HepG2 (cell line): ENCODE data around the gene SLC7A8. TPM values are rescaled to one million over a fixed set of nuclear protein-coding genes. Genes with fewer than 3 reads are reported as not detected.
"Not testable (repeated sequence)": the region's sequence is repeated elsewhere in the genome, so short reads cannot be mapped to it uniquely, and the experiment has no call there.

Experiments used
- ATAC-seq: fragments of 200-7000 bp; cut with Tn5 transposase; 3 replicates; pipeline ENCODE4 v1.9.1; 2020; ENCODE audit warnings: mild to moderate bottlenecking, moderate library complexity
- BruUV-seq: library from RNA; stranded (reverse); fragments of 400-500 nt; replicated peaks from 2 replicates; lab custom pipeline; 2021; lab: Mats Ljungman, UMichigan
- CTCF ChIA-PET: fragments of 300-600 bp; formaldehyde crosslinking; extraction: SDS; loops from one replicate; lab custom pipeline; 2021; ENCODE audit warnings: low total read pairs, inconsistent platforms, low intra/inter-chr PET ratio; lab: Yijun Ruan, JAX
- POLR2A ChIA-PET: fragments of 350-600 bp; sonication (Branson Sonifier 250); formaldehyde crosslinking; loops from one replicate; lab custom pipeline; 2020; ENCODE audit warnings: antibody characterized with exemption, inconsistent platforms; lab: Yijun Ruan, JAX
- DNase-seq: peaks from one replicate; pipeline ENCODE4 v3.0.0-alpha.2; 2015; ENCODE audit warnings: low spot score
- FAIRE-seq: peaks from 3 replicates; lab custom pipeline; 2011; peaks lifted over from hg19 to GRCh38; lab: Jason Lieb, UNC
- H2AFZ ChIP-seq: one replicate; pipeline ENCODE4 v1.6.1; 2011; ENCODE audit warnings: low read length, inconsistent platforms
- H3K27ac ChIP-seq: fragments of 300-600 bp; 3 replicates; pipeline ENCODE4 v1.8.0; 2011; ENCODE audit warnings: mixed run types, mild to moderate bottlenecking, mixed read lengths, low read length, inconsistent platforms; ENCODE audit not compliant: insufficient read depth; ENCODE audit errors: extremely low read length
- H3K27me3 ChIP-seq, 2 experiments: fragments of 200-600 bp in 1 of 2; 2 replicates in 1 of 2; 3 replicates in 1 of 2; pipeline versions ENCODE4 v1.6.0 to v1.8.0; 2011; ENCODE audit warnings: low read length in 2 of 2, mild to moderate bottlenecking in 2 of 2, moderate library complexity in 2 of 2, inconsistent platforms in 1 of 2; ENCODE audit not compliant: insufficient read depth in 2 of 2, control insufficient read depth in 1 of 2
- H3K36me3 ChIP-seq, 2 experiments: fragments of 200-600 bp in 1 of 2; replicated peaks in 1 of 2; 2 replicates in 1 of 2; 3 replicates in 1 of 2; pipeline versions ENCODE4 v1.5.1 to v1.8.0; 2011; ENCODE audit warnings: low read length in 2 of 2, inconsistent platforms in 1 of 2; ENCODE audit not compliant: insufficient read depth in 2 of 2, control insufficient read depth in 1 of 2
- H3K4me1 ChIP-seq: 2 replicates; pipeline ENCODE4 v1.5.1; 2012; ENCODE audit warnings: low read length, inconsistent platforms; ENCODE audit not compliant: insufficient read depth
- H3K4me2 ChIP-seq: 2 replicates; pipeline ENCODE4 v1.6.0; 2011; ENCODE audit warnings: low read depth, low read length, inconsistent platforms
- H3K4me3 ChIP-seq, 3 experiments: fragments of 200-600 bp in 1 of 3; sonication (generic), shearing (Covaris generic) in 1 of 3; replicated peaks in 1 of 3; 2 replicates each; pipeline ENCODE4 v1.5.1; 2011 to 2016; ENCODE audit warnings: low read length in 3 of 3, inconsistent platforms in 2 of 3, low read depth in 2 of 3, mild to moderate bottlenecking in 2 of 3, control low read depth in 1 of 3, mixed read lengths in 1 of 3; ENCODE audit not compliant: insufficient read depth in 1 of 3
- H3K79me2 ChIP-seq: one replicate; pipeline ENCODE4 v1.6.1; 2011; ENCODE audit warnings: low read length, inconsistent platforms; ENCODE audit not compliant: insufficient read depth
- H3K9ac ChIP-seq: 2 replicates; pipeline ENCODE4 v1.6.0; 2011; ENCODE audit warnings: mild to moderate bottlenecking, low read depth, low read length, inconsistent platforms; ENCODE audit not compliant: insufficient read depth
- H3K9me3 ChIP-seq: 2 replicates; pipeline ENCODE4 v1.5.1; 2012; ENCODE audit warnings: mild to moderate bottlenecking, low read length
- H4K20me1 ChIP-seq: 2 replicates; pipeline ENCODE4 v1.6.0; 2011; ENCODE audit warnings: inconsistent platforms, mild to moderate bottlenecking, low read length, moderate library complexity; ENCODE audit not compliant: insufficient read depth
- SRSF4 ChIP-seq: fragments of 200-400 bp; formaldehyde crosslinking; IDR thresholded peaks from one replicate; pipeline ENCODE4 v1.6.1; 2018; ENCODE audit warnings: mild to moderate bottlenecking, low read depth, low read length, moderate library complexity; ENCODE audit not compliant: poor library complexity, severe bottlenecking
- ZNF121 ChIP-seq: sonication (generic); formaldehyde crosslinking; IDR thresholded peaks from 2 replicates; pipeline ENCODE4 v1.5.0; 2020; ENCODE audit warnings: mild to moderate bottlenecking, missing genetic modification reagents
- WGBS: methylation state at CpG from one replicate; pipeline ENCODE4 v1.1.6; 2017; ENCODE audit warnings: low lambda C conversion rate; 5-methylcytosine and 5-hydroxymethylcytosine counted together
- in situ Hi-C: cut with HindIII; loops from 2 replicates; pipeline ENCODE4 v1.10.0; 2017; ENCODE audit warnings: low pct_unique_long_range_greater_than_20kb; ENCODE audit not compliant: extremely low pct_ligation_motif_present
- intact Hi-C: fragments of 100-400 bp; cut with micrococcal nuclease; formaldehyde crosslinking; loops from one replicate; pipeline ENCODE4 v1.10.0; 2022; ENCODE audit not compliant: unreplicated experiment
- polyA plus RNA-seq, 8 experiments: library from polyadenylated mRNA; depleted of rRNA in 3 of 8; stranded (reverse) in 7 of 8; unstranded in 1 of 8; fragments of >200 nt; fragmentation: Illumina TruSeq in 4 of 8; extraction: Trizol in 4 of 8; gene quantifications; 2 replicates each; pipeline versions ENCODE4 v1.2.1 to v1.2.3, GENCODE V29; 2011 to 2016; ENCODE audit warnings: low read depth in 4 of 8, missing spikeins in 1 of 8, mixed read lengths in 1 of 8; ENCODE audit not compliant: insufficient read depth in 1 of 8
- total RNA-seq, 5 experiments: library from RNA; depleted of rRNA; stranded (reverse); fragments of >200 nt; fragmentation: Illumina TruSeq; extraction: Trizol; gene quantifications; 2 replicates each; pipeline ENCODE4 v1.2.3, GENCODE V29; 2016; ENCODE audit warnings: low read depth in 1 of 5
- TF ChIP-seq, protein P1 (sequence below): sonication (generic); formaldehyde crosslinking; conservative IDR thresholded peaks from 2 replicates; pipeline ENCODE4 v1.4.0; 2020; ENCODE audit warnings: missing genetic modification reagents

Gene SLC7A8
- total and polyA plus RNA-seq, 2 of the 13 experiments (the other 11 are each of a cell fraction or from before 2014, with no cell fraction given) = 0.25 TPM; not detected in 1

- TF ChIP-seq, protein P1, sequence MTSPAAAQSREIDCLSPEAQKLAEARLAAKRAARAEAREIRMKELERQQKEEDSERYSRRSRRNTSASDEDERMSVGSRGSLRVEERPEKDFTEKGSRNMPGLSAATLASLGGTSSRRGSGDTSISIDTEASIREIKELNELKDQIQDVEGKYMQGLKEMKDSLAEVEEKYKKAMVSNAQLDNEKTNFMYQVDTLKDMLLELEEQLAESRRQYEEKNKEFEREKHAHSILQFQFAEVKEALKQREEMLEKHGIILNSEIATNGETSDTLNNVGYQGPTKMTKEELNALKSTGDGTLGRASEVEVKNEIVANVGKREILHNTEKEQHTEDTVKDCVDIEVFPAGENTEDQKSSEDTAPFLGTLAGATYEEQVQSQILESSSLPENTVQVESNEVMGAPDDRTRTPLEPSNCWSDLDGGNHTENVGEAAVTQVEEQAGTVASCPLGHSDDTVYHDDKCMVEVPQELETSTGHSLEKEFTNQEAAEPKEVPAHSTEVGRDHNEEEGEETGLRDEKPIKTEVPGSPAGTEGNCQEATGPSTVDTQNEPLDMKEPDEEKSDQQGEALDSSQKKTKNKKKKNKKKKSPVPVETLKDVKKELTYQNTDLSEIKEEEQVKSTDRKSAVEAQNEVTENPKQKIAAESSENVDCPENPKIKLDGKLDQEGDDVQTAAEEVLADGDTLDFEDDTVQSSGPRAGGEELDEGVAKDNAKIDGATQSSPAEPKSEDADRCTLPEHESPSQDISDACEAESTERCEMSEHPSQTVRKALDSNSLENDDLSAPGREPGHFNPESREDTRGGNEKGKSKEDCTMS (CRISPR knock-in tag) = no peak
- TF ChIP-seq ZNF121 (CRISPR knock-in tag) (0 out of 2 replicates have a peak, but pooled peaks have one; percentile 17), SRSF4 (no peak)
- TF ChIP-seq, all 625 proteins: peak for 3
Measured at GRCh38 chr14:23202001-23202400, 18.5 kb upstream of the SLC7A8 start (continued).

GRCh38 chr14:23199141-23199540 is 15.7 kb upstream of the SLC7A8 start:
- H3K9me3 ChIP-seq, H3K9ac ChIP-seq, H3K4me2 ChIP-seq, H3K4me3 ChIP-seq, ATAC-seq, FAIRE-seq, H2AFZ ChIP-seq, BruUV-seq, DNase-seq, POLR2A ChIA-PET, in situ Hi-C loops, intact Hi-C loops, CTCF ChIA-PET, H3K36me3 ChIP-seq, H3K27me3 ChIP-seq, H3K79me2 ChIP-seq, H4K20me1 ChIP-seq, H3K27ac ChIP-seq: not testable (repeated sequence)
- WGBS = 14% methylated on average over 1 of the region's 1 CpG
- peaks cover 24% of the 10 kb centered on the region for H3K4me1 ChIP-seq

DNA sequence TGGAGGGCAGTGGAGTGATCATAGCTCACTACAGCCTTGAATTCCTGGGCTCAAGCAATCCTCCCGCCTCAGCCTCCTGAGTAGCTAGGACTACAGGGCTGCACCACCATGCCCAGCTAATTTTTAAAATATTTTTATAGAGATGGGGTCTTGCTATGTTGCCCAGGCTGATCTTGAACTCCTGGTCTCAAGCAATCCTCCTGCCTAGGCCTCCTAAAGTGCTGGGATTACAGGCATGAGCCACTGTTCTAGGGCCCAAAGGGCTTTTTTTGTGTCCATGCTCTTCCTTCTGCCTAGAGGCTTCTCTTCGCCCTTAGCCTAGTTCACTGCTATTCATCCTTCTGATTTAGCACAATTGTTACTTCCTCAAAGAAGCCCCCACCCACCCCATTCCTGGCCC is 13.0 kb upstream of the SLC7A8 start:
- H3K9ac ChIP-seq, H3K36me3 ChIP-seq, H3K79me2 ChIP-seq, DNase-seq, CTCF ChIA-PET, intact Hi-C loops, FAIRE-seq, H3K4me2 ChIP-seq, BruUV-seq, H3K27ac ChIP-seq, H3K27me3 ChIP-seq, H3K9me3 ChIP-seq, H4K20me1 ChIP-seq, H3K4me3 ChIP-seq, in situ Hi-C loops, H2AFZ ChIP-seq, POLR2A ChIA-PET: not testable (repeated sequence)
- TF ChIP-seq ZNF121 (CRISPR knock-in tag) = peak; percentile 72
- peak; percentile 15; the same call in 2 of the 3 replicates for ATAC-seq
- WGBS = 62% methylated on average over 2 of the region's 2 CpGs
- H3K4me1 ChIP-seq = peaks cover 24% of the 10 kb centered on the region
